Dermis microvascular lymphatic vessel endothelial cell (primary cell): ENCODE data around the gene SDHAF1. TPM values are rescaled to one million over a fixed set of nuclear protein-coding genes. Genes with fewer than 3 reads are reported as not detected.

Experiments used
- DNase-seq, 2 donors: peaks; one replicate each; pipeline versions ENCODE4 v3.0.0 to v3.0.0-alpha.2; 2010; ENCODE audit warnings: low read depth in 2 of 2
- total RNA-seq: library from RNA; depleted of rRNA; stranded (reverse); fragments of >200 nt; gene quantifications from 2 replicates; pipeline ENCODE4 v1.2.1, GENCODE V29; 2014

Gene SDHAF1
- total RNA-seq, 1 donor from 2014 or later, result 7.2 TPM

- DNase-seq, result no peak
These were observed 8.1 kb upstream of the SDHAF1 start for GRCh38 chr19:35986664-35987570.

GRCh38 chr19:35987571-35987896, 7.5 kb upstream of the SDHAF1 start:
- no peak for DNase-seq

GRCh38 chr19:35988824-35989223, 6.2 kb upstream of the SDHAF1 start:
- DNase-seq, result no peak

- DNase-seq, result no peak
These were observed 4.8 kb upstream of the SDHAF1 start for GRCh38 chr19:35990156-35990555.

- DNase-seq, result no peak
These were observed 3.9 kb upstream of the SDHAF1 start for GRCh38 chr19:35990771-35991730.

GRCh38 chr19:35991731-35992450, 3.1 kb upstream of the SDHAF1 start:
- no peak for DNase-seq

- DNase-seq, result no peak
These were observed 1.9 kb upstream of the SDHAF1 start for GRCh38 chr19:35992907-35993765.

- DNase-seq, result peak in 1 of 2 donors; percentile 12
These were observed 927 bp upstream of the SDHAF1 start for GRCh38 chr19:35993923-35994598.

- no peak for DNase-seq
These were observed 1.8 kb downstream of the SDHAF1 start for GRCh38 chr19:35996777-35997176.

GRCh38 chr19:36001605-36002004, 6.6 kb downstream of the SDHAF1 start:
- DNase-seq, result no peak

- no peak for DNase-seq
These were observed 8.3 kb downstream of the SDHAF1 start for GRCh38 chr19:36003284-36003683.

- DNase-seq, result no peak
These were observed 12.0 kb downstream of the SDHAF1 start for GRCh38 chr19:36006955-36007354.

GRCh38 chr19:36008336-36008978, 13.5 kb downstream of the SDHAF1 start, which contains the start of gene SYNE4:
SYNE4 (minus strand) TSS chr19:36008813; CDS start chr19:36008681, 132 bp downstream.
- DNase-seq, result no peak

- peak; percentile 5 to 74 for DNase-seq
These were observed 14.2 kb downstream of the SDHAF1 start for GRCh38 chr19:36009220-36009619.

- no peak for DNase-seq
These were observed 14.8 kb downstream of the SDHAF1 start for GRCh38 chr19:36009633-36010379.

- DNase-seq, result no peak
These were observed 15.4 kb downstream of the SDHAF1 start for GRCh38 chr19:36010402-36010801.

GRCh38 chr19:36013280-36014011, 18.5 kb downstream of the SDHAF1 start:
- no peak for DNase-seq
